Kidney epithelial cell (primary cell): ENCODE data around the gene CTNNA3. TPM values are rescaled to one million over a fixed set of nuclear protein-coding genes. Genes with fewer than 3 reads are reported as not detected.

Experiments used
- DNase-seq: peaks from one replicate; pipeline ENCODE4 v3.0.0-alpha.2; 2010; ENCODE audit warnings: low read depth
- H3K27me3 ChIP-seq: 2 replicates; pipeline ENCODE4 v1.6.0; 2011; ENCODE audit warnings: low read length; ENCODE audit not compliant: control insufficient read depth, insufficient read depth
- H3K36me3 ChIP-seq: 2 replicates; pipeline ENCODE4 v1.5.1; 2011; ENCODE audit warnings: low read length; ENCODE audit not compliant: control insufficient read depth, insufficient read depth
- H3K4me3 ChIP-seq: 2 replicates; pipeline ENCODE4 v1.5.1; 2011; ENCODE audit warnings: low read depth, mild to moderate bottlenecking, control low read depth, low read length
- CTCF ChIP-seq: IDR thresholded peaks from 2 replicates; pipeline ENCODE4 v1.5.1; 2011; ENCODE audit warnings: mild to moderate bottlenecking, moderate library complexity, low read length, control low read depth, inconsistent platforms; ENCODE audit not compliant: insufficient read depth, poor library complexity, severe bottlenecking
- total RNA-seq: library from RNA; depleted of rRNA; stranded (reverse); fragments of >200 nt; gene quantifications from 2 replicates; pipeline ENCODE4 v1.2.3, GENCODE V29; 2015

The CTNNA3 gene
- total RNA-seq, 1 donor from 2014 or later: 0.79 TPM

GRCh38 chr10:66625709-66626590 lies 1070.0 kb downstream of the CTNNA3 start:
- no peak for TF ChIP-seq CTCF
- no peaks in the 10 kb centered on the region for H3K27me3 ChIP-seq
- H3K4me3 ChIP-seq: no peak overlapping the region
- no peak for DNase-seq
- no peaks in the 10 kb centered on the region for H3K36me3 ChIP-seq

GRCh38 chr10:66622050-66622449 lies 1073.9 kb downstream of the CTNNA3 start:
- TF ChIP-seq CTCF: no peak
- no peak for DNase-seq
- H3K27me3 ChIP-seq: no peaks in the 10 kb centered on the region
- no peak overlapping the region for H3K4me3 ChIP-seq
- H3K36me3 ChIP-seq: no peaks in the 10 kb centered on the region

- TF ChIP-seq CTCF: no peak
- DNase-seq: no peak
- Histone ChIP-seq H3K36me3 (no peaks in the 10 kb centered on the region), H3K4me3 (no peak overlapping the region), H3K27me3 (no peaks in the 10 kb centered on the region)
Measured at GRCh38 chr10:66604195-66604594, 1091.8 kb downstream of the CTNNA3 start.

- peak; percentile 2 for DNase-seq
- TF ChIP-seq CTCF: no peak
- Histone ChIP-seq H3K36me3 (no peaks in the 10 kb centered on the region), H3K4me3 (no peak overlapping the region), H3K27me3 (no peaks in the 10 kb centered on the region)
Measured at GRCh38 chr10:66591865-66592264, 1104.1 kb downstream of the CTNNA3 start.

GRCh38 chr10:66587680-66588050 lies 1108.3 kb downstream of the CTNNA3 start:
- no peak for DNase-seq
- TF ChIP-seq CTCF: no peak
- no peaks in the 10 kb centered on the region for H3K36me3 ChIP-seq
- H3K27me3 ChIP-seq: no peaks in the 10 kb centered on the region
- no peak overlapping the region for H3K4me3 ChIP-seq
